ENCODE data around the gene TARBP1. TPM values are rescaled to one million over a fixed set of nuclear protein-coding genes. Genes with fewer than 3 reads are reported as not detected.

TARBP1 gene
- polyA plus RNA-seq, 2 of the 4 experiments (the other 2 are of a cell fraction) = 22.4 to 41.1 TPM

- WGBS (ENCODE audit: missing lambda C conversion rate) = 68% methylated on average over 3 of the region's 5 CpGs
- ChIA-PET POLR2A (no interaction called here), CTCF (no interaction called here)
- TF ChIP-seq HDAC2 (IDR thresholded peaks at IDR 0.05) (no peak), GATA3 (IDR thresholded peaks at IDR 0.05; ENCODE audit: borderline replicate concordance) (no peak), TP53 (CRISPR knock-in tag; IDR thresholded peaks at IDR 0.05) (no peak), ZNF302 (CRISPR knock-in tag; IDR thresholded peaks at IDR 0.05) (no peak), FOXS1 (CRISPR knock-in tag; IDR thresholded peaks at IDR 0.05) (no peak), EHMT2 (IDR thresholded peaks at IDR 0.05; ENCODE audit: low read depth) (no peak), RCOR1 (IDR thresholded peaks at IDR 0.05; ENCODE audit: low read depth, low read length) (no peak), HOXB13 (CRISPR knock-in tag; IDR thresholded peaks at IDR 0.05; ENCODE audit: low read depth) (no peak), ZFP36 (IDR thresholded peaks at IDR 0.05; ENCODE audit: borderline replicate concordance, partially characterized antibody) (no peak), CHD4 (IDR thresholded peaks at IDR 0.05; ENCODE audit: borderline replicate concordance) (no peak), EP300 (IDR thresholded peaks at IDR 0.05) (no peak), RFX5 (IDR thresholded peaks at IDR 0.05) (no peak), POLR2A (IDR thresholded peaks at IDR 0.05; ENCODE audit: low read length) (no peak), CEBPB (IDR thresholded peaks at IDR 0.05) (no peak)
- Histone ChIP-seq H3K4me3 (no peak overlapping the region), H3K27ac (no peak overlapping the region), H3K4me1 (no peaks in the 10 kb centered on the region), H3K4me2 (no peak overlapping the region), H3K9me3 (no peaks in the 10 kb centered on the region)
- ATAC-seq (no peak), FAIRE-seq (no peak), DNase-seq (ENCODE audit: low read depth in 1 of 2, low spot score in 1 of 2) (no peak)
These were observed 81.2 kb downstream of the TARBP1 start for GRCh38 chr1:234397732-234398131.

GRCh38 chr1:234396871-234397270 is 82.1 kb downstream of the TARBP1 start:
- CTCF ChIA-PET = no interaction called here
- TF ChIP-seq MAFK (IDR thresholded peaks at IDR 0.05; ENCODE audit: partially characterized antibody) = no peak
- TF ChIP-seq E2F6 (IDR thresholded peaks at IDR 0.05; ENCODE audit: borderline replicate concordance, low read depth) = no peak
- no peak for TF ChIP-seq ZC3H11A (IDR thresholded peaks at IDR 0.05)
- no peak for TF ChIP-seq RFX5 (IDR thresholded peaks at IDR 0.05)
- no peak for TF ChIP-seq PHF8 (IDR thresholded peaks at IDR 0.05; ENCODE audit: borderline replicate concordance, low read depth)
- TF ChIP-seq CHD2 (IDR thresholded peaks at IDR 0.05; ENCODE audit: low read length, partially characterized antibody) = no peak
- no peak for TF ChIP-seq SREBF2 (IDR thresholded peaks at IDR 0.05)
- TF ChIP-seq NFE2L2 (conservative IDR thresholded peaks at IDR 0.05; ENCODE audit: low read length) = no peak
- TF ChIP-seq POLR2A (IDR thresholded peaks at IDR 0.05; ENCODE audit: low read length) = no peak
- TF ChIP-seq SMC3 (IDR thresholded peaks at IDR 0.05) = no peak
- no peak for TF ChIP-seq MYC (IDR thresholded peaks at IDR 0.05; ENCODE audit: borderline replicate concordance, low read length)
- no peak for TF ChIP-seq TFCP2L1 (CRISPR knock-in tag; IDR thresholded peaks at IDR 0.05)
- TF ChIP-seq RCOR1 (IDR thresholded peaks at IDR 0.05; ENCODE audit: low read depth, low read length) = no peak
- no peak for TF ChIP-seq ATOH8 (CRISPR knock-in tag; IDR thresholded peaks at IDR 0.05; ENCODE audit: low read depth)
- no peak for TF ChIP-seq FOSB (CRISPR knock-in tag; IDR thresholded peaks at IDR 0.05)
- no peak for TF ChIP-seq CBX8 (IDR thresholded peaks at IDR 0.05)
- TF ChIP-seq HOXA7 (CRISPR knock-in tag; IDR thresholded peaks at IDR 0.05) = no peak
- TF ChIP-seq KDM1A (IDR thresholded peaks at IDR 0.05; ENCODE audit: low read depth) = no peak
- TF ChIP-seq ZFP36 (IDR thresholded peaks at IDR 0.05; ENCODE audit: borderline replicate concordance, partially characterized antibody) = no peak
- no peak for TF ChIP-seq ZNF302 (CRISPR knock-in tag; IDR thresholded peaks at IDR 0.05)
- ATAC-seq (no peak), DNase-seq (ENCODE audit: low read depth in 1 of 2, low spot score in 1 of 2) (no peak), FAIRE-seq (no peak)
- Histone ChIP-seq H3K4me3 (no peak overlapping the region), H3K4me1 (no peaks in the 10 kb centered on the region), H3K27ac (no peak overlapping the region), H3K4me2 (no peak overlapping the region), H3K9me3 (no peaks in the 10 kb centered on the region)
- POLR2A ChIA-PET = no interaction called here
- 91% methylated on average over 6 of the region's 6 CpGs for WGBS (ENCODE audit: missing lambda C conversion rate)
